ENCODE measurements around the gene GPR17.

GPR17 gene

DNA sequence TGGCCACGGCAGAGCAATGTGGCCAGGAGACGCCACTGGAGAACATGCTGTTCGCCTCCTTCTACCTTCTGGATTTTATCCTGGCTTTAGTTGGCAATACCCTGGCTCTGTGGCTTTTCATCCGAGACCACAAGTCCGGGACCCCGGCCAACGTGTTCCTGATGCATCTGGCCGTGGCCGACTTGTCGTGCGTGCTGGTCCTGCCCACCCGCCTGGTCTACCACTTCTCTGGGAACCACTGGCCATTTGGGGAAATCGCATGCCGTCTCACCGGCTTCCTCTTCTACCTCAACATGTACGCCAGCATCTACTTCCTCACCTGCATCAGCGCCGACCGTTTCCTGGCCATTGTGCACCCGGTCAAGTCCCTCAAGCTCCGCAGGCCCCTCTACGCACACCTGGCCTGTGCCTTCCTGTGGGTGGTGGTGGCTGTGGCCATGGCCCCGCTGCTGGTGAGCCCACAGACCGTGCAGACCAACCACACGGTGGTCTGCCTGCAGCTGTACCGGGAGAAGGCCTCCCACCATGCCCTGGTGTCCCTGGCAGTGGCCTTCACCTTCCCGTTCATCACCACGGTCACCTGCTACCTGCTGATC, 4.9 kb downstream of the GPR17 start:
- H3K27ac ChIP-seq, result peak overlapping the region in 4 of 11 experiments; percentile 1 to 44 (median 20); a peak in 6 of 22 replicates
- TF ChIP-seq Cebpa-rat (IDR thresholded peaks at IDR 0.05), result no peak
- H3K9me3 ChIP-seq (replicated peaks in 1 of 11), result no peaks in the 10 kb centered on the region
- peak overlapping the region in 2 of 11 experiments; percentile 1 to 37; a peak in 1 of 22 replicates for H3K9ac ChIP-seq
- H3K27me3 ChIP-seq, result peaks cover 0 to 22% (median 0%) of the 10 kb centered on the region in 11 experiments; a peak in 4 of 22 replicates
- H3K4me3 ChIP-seq, result peak overlapping the region in 1 of 10 experiments; percentile 10; a peak in 1 of 20 replicates
- H3K4me1 ChIP-seq, result peaks cover 54 to 87% (median 79%) of the 10 kb centered on the region in 10 experiments
- peaks cover 0 to 10% (median 0%) of the 10 kb centered on the region in 11 experiments; a peak in 2 of 22 replicates for H4K20me1 ChIP-seq
- H3K4me2 ChIP-seq, result peak overlapping the region; percentile 58 to 93 (median 83)
- no peaks in the 10 kb centered on the region for H3K36me3 ChIP-seq

DNA sequence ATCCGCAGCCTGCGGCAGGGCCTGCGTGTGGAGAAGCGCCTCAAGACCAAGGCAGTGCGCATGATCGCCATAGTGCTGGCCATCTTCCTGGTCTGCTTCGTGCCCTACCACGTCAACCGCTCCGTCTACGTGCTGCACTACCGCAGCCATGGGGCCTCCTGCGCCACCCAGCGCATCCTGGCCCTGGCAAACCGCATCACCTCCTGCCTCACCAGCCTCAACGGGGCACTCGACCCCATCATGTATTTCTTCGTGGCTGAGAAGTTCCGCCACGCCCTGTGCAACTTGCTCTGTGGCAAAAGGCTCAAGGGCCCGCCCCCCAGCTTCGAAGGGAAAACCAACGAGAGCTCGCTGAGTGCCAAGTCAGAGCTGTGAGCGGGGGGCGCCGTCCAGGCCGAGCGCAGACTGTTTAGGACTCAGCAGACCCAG, 5.4 kb downstream of the GPR17 start:
- H3K9ac ChIP-seq, result peak overlapping the region in 3 of 11 experiments; percentile 1 to 53 (median 21); a peak in 3 of 22 replicates
- H3K27ac ChIP-seq, result peak overlapping the region in 5 of 11 experiments; percentile 2 to 44 (median 37); a peak in 7 of 22 replicates
- H3K36me3 ChIP-seq, result no peaks in the 10 kb centered on the region
- TF ChIP-seq Cebpa-rat (IDR thresholded peaks at IDR 0.05), result no peak
- H3K9me3 ChIP-seq (replicated peaks in 1 of 11), result no peaks in the 10 kb centered on the region
- H3K4me2 ChIP-seq, result peak overlapping the region; percentile 58 to 93 (median 83)
- H3K4me3 ChIP-seq, result peak overlapping the region in 1 of 10 experiments; percentile 10; a peak in 1 of 20 replicates
- peaks cover 49 to 87% (median 76%) of the 10 kb centered on the region in 10 experiments for H3K4me1 ChIP-seq
- H3K27me3 ChIP-seq, result peaks cover 0 to 22% (median 0%) of the 10 kb centered on the region in 11 experiments; a peak in 4 of 22 replicates
- H4K20me1 ChIP-seq, result peaks cover 0 to 10% (median 0%) of the 10 kb centered on the region in 11 experiments; a peak in 2 of 22 replicates

DNA sequence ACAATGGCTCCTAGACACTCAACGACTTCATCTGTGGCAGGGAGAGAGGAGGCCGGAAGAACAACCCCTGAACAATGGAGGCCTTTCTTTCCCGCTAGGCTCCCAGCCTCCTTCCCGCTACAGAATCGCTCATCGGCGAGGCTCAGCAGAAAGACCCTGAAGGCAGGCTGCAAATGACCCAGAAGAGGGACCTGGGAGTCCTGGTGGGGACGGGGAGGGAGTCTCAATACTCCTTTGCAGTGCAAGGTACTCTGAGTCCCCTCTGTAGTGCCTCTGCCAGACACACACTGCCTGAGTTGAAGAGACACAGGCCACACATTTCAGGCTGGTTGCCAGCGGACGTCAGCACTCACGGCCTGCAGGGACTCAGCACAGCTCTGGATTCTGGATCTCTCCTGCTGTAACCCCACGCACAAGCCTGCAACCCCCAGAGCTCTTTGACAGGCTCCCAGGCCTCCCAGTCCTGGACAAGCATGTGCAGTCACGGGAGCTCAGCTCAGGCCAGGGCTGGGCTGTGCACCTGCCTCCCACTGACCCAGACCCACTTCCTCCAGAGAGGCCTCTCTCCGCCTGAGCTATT, 6.1 kb downstream of the GPR17 start:
- no peak overlapping the region; a peak in 1 of 20 replicates for H3K4me3 ChIP-seq
- H3K9ac ChIP-seq, result peak overlapping the region in 4 of 11 experiments; percentile 0 to 53 (median 11); a peak in 4 of 22 replicates
- peaks cover 0 to 22% (median 0%) of the 10 kb centered on the region in 11 experiments; a peak in 4 of 22 replicates for H3K27me3 ChIP-seq
- no peaks in the 10 kb centered on the region for H3K36me3 ChIP-seq
- peaks cover 0 to 10% (median 0%) of the 10 kb centered on the region in 11 experiments; a peak in 2 of 22 replicates for H4K20me1 ChIP-seq
- TF ChIP-seq Cebpa-rat (IDR thresholded peaks at IDR 0.05), result no peak
- H3K9me3 ChIP-seq (replicated peaks in 1 of 11), result no peaks in the 10 kb centered on the region
- H3K4me2 ChIP-seq, result peak overlapping the region; percentile 58 to 93 (median 83)
- peak overlapping the region in 5 of 11 experiments; percentile 2 to 44 (median 37); a peak in 7 of 22 replicates for H3K27ac ChIP-seq
- H3K4me1 ChIP-seq, result peaks cover 42 to 87% (median 76%) of the 10 kb centered on the region in 10 experiments

DNA sequence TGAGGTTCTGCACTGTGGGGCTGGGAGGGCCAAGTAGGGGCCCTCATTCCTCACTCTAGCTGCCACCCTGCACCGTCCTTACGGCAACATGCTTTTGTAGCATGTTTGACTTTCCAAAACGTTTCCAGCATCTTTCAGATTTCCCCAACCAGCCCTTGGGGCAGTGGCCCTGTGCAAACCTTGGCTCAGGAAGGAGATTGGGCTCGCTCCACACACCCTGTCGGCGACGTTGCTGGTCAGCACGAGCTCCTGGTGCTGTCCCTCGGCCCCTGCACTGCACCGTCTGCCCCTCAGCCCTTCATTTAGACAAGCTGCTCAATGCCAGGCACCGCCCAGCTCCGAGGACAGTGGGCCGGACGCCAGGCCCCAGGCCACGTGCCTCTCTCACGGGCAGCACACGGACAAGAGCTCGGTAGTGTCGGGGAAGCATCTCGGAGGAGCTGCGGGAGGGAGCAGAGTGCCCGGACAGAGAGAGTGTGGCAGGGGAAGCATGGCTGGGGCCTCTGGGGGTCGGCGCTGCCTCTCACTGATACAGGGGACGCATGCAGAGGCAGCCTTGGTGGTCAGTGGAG, 6.9 kb downstream of the GPR17 start:
- Histone ChIP-seq H3K36me3 (no peaks in the 10 kb centered on the region), H4K20me1 (peaks cover 0 to 10% (median 0%) of the 10 kb centered on the region in 11 experiments; a peak in 2 of 22 replicates), H3K4me3 (no peak overlapping the region), H3K9me3 (replicated peaks in 1 of 11) (no peaks in the 10 kb centered on the region), H3K27ac (peak overlapping the region in 1 of 11 experiments; percentile 16; a peak in 1 of 22 replicates), H3K27me3 (peaks cover 0 to 22% (median 0%) of the 10 kb centered on the region in 11 experiments; a peak in 4 of 22 replicates), H3K9ac (peak overlapping the region in 4 of 11 experiments; percentile 21 to 53 (median 28); a peak in 4 of 22 replicates), H3K4me2 (peak overlapping the region; percentile 58 to 93 (median 83); a peak in 21 of 22 replicates), H3K4me1 (peaks cover 34 to 87% (median 75%) of the 10 kb centered on the region in 10 experiments)
- no peak for TF ChIP-seq Cebpa-rat (IDR thresholded peaks at IDR 0.05)

DNA sequence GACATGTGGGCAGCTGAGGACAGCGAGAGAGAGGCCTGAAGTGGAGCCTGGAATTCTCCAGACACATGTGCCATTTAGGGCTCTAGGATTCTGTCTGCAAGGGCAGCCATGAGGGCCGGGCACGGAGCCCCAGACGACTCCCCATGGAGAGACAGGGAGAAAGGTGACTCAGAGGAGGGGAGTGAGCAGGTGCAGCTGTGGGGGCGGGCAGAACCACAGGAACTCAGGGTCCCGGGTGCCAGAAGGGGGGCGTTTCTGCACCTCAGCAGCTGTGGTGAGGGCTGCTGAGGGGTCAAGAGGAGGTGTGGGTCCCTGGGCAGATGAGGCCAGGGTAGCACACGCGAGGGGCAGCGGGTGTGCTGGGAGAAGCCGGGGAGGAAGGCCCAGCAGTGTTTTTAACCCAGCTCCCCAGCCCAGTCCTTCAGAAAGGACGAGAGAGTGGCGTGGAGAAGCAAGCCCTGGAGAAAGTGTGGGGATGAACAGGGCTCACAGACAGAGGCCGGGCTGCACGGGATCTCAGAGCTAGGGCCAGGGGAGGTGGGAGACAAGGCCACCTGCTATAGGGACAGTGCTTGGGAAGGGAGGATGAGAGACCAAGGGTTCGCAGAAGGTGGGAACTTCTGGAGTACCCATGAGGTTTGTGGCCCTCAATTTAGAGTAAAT, 7.6 kb downstream of the GPR17 start:
- Histone ChIP-seq H3K9me3 (replicated peaks in 1 of 11) (no peaks in the 10 kb centered on the region), H3K4me2 (peak overlapping the region in 9 of 11 experiments; percentile 26 to 93 (median 86); a peak in 17 of 22 replicates), H3K4me1 (peaks cover 29 to 87% (median 75%) of the 10 kb centered on the region in 10 experiments), H3K4me3 (no peak overlapping the region), H3K36me3 (no peaks in the 10 kb centered on the region), H4K20me1 (peaks cover 0 to 10% (median 0%) of the 10 kb centered on the region in 11 experiments; a peak in 2 of 22 replicates), H3K27me3 (peaks cover 0 to 22% (median 0%) of the 10 kb centered on the region in 11 experiments; a peak in 4 of 22 replicates), H3K9ac (peak overlapping the region in 3 of 11 experiments; percentile 27 to 53 (median 28); a peak in 2 of 22 replicates), H3K27ac (0 out of 22 replicates have a peak overlapping the region, but pooled peaks of 1 of the 11 experiments have one; percentile 16)
- no peak for TF ChIP-seq Cebpa-rat (IDR thresholded peaks at IDR 0.05)

DNA sequence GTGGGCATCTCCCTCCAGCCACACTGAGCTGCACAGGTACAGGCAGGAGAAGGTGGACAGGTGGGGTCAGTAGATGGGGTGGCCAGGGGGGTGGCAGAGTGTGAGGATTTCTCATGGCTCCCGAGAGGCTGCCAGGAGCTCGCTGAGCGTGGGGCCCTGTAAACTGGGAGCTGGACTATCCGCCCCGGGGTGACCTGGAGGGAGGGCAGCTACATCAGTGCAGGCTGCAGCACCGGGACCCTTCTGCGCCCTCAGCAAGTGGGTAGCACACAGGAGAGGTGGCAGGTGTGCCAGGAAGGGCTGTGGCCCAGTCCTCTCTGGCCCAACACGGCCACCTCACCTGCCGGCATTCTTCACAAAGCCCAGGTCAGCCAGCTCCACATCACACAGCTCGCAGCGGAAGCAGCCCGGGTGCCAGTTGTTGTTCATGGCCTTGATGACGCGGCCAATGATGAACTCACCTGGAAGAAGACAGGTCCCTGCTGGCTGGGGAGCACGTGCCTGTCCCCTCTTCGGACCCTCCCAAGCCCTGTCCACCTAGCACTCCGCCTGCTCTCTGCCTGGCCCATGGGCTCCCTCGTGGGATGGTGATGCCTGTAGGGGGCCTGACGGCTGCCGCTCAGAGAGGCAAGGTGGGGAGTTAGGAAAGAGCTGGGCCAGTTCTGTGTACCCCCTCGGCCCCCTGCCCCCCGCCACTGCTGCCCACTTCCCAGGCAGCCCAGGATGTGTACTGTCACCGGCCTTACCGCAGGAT, 8.3 kb downstream of the GPR17 start:
- Histone ChIP-seq H3K36me3 (no peaks in the 10 kb centered on the region), H3K9ac (peak overlapping the region in 1 of 11 experiments; percentile 27; a peak in 1 of 22 replicates), H3K27ac (no peak overlapping the region), H3K27me3 (peaks cover 0 to 22% (median 0%) of the 10 kb centered on the region in 11 experiments; a peak in 4 of 22 replicates), H4K20me1 (peaks cover 0 to 10% (median 0%) of the 10 kb centered on the region in 11 experiments; a peak in 2 of 22 replicates), H3K9me3 (replicated peaks in 1 of 11) (no peaks in the 10 kb centered on the region), H3K4me3 (no peak overlapping the region), H3K4me2 (peak overlapping the region in 8 of 11 experiments; percentile 80 to 93 (median 86); a peak in 9 of 22 replicates), H3K4me1 (peaks cover 27 to 89% (median 77%) of the 10 kb centered on the region in 10 experiments)
- no peak for TF ChIP-seq Cebpa-rat (IDR thresholded peaks at IDR 0.05)

DNA sequence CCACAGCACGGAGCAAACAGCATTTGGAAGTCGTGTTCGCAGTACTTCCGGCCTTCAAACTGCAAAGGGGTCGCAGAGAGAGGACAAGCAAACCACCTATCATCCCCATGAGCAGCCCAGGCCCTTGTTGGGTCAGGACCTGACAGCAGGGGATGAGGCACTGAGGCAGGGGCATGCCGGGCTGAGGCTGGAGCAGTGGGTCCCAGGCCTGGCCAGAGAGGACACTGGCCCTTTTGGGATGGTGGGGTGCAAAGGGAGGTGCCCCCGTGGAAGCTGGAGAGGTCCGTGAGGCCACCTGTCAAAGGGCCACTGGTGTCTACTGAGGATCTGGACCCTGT, 8.9 kb downstream of the GPR17 start:
- peaks cover 0 to 4% (median under 1%) of the 10 kb centered on the region in 11 experiments; a peak in 10 of 22 replicates for H3K9me3 ChIP-seq (replicated peaks in 1 of 11)
- peaks cover 0 to 10% (median 0%) of the 10 kb centered on the region in 11 experiments; a peak in 1 of 22 replicates for H4K20me1 ChIP-seq
- TF ChIP-seq Cebpa-rat (IDR thresholded peaks at IDR 0.05), result no peak
- H3K9ac ChIP-seq, result no peak overlapping the region
- H3K27ac ChIP-seq, result no peak overlapping the region
- H3K4me1 ChIP-seq, result peaks cover 29 to 89% (median 77%) of the 10 kb centered on the region in 10 experiments
- H3K4me3 ChIP-seq, result no peak overlapping the region
- no peak overlapping the region for H3K4me2 ChIP-seq
- H3K36me3 ChIP-seq, result no peaks in the 10 kb centered on the region
- peaks cover 0 to 22% (median 0%) of the 10 kb centered on the region in 11 experiments; a peak in 4 of 22 replicates for H3K27me3 ChIP-seq
